GM18502 (cell line): ENCODE measurements around the gene ADAMTS3.

Experiments
- ATAC-seq: cut with Tn5 transposase; IDR thresholded peaks from one replicate; pipeline ENCODE4 v1.9.1; 2021; ENCODE audit warnings: mild to moderate bottlenecking; ENCODE audit not compliant: unreplicated experiment, poor library complexity

ADAMTS3 gene

GRCh38 chr4:72305620-72306019, 263.4 kb downstream of the ADAMTS3 start:
- ATAC-seq = no peak

DNA sequence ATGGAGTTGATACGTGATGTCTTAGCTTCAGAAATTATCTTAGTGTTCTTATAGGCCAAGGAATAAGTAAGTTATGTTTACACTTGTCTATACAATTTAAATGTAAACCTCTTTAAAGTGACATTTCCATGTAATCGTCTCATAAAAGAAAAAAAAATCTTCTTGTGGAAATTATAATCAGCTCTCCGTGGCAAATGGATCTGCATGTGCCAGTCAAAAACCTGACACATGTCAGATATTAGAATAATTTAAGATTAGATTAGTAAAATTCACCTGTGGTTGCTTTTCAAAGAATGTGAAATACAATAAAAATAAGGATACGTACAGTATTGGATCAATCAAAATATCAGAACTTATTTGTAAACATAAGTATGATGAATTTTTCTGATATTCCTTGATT, 263.9 kb downstream of the ADAMTS3 start:
- no peak for ATAC-seq

- peak; percentile 94 for ATAC-seq
Observed at GRCh38 chr4:72302981-72303704, 265.9 kb downstream of the ADAMTS3 start.

GRCh38 chr4:72301759-72302158, 267.3 kb downstream of the ADAMTS3 start:
- ATAC-seq = no peak

- no peak for ATAC-seq
Observed at GRCh38 chr4:72300126-72300525, 268.9 kb downstream of the ADAMTS3 start.

GRCh38 chr4:72295966-72296557, 273.0 kb downstream of the ADAMTS3 start:
- ATAC-seq = peak; percentile 74

DNA sequence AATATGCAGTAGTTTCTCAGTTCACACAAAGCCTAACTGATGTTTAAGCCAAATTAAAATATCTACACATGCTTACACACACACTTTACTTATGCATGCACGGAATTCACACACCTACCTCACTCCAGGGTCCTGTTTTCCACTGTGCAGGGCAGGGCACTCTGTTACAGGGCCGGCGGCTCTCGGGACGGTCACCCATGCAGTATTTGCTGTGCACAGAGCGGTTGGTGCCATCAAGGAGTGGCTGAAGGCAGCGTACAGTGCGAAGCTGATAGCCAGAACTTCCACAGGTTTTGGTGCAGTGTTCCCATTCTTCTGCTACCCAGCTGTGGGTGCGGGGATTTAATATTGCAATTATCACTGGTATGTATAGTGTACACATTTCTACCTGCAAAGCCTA, 278.3 kb downstream of the ADAMTS3 start:
- ATAC-seq = no peak

DNA sequence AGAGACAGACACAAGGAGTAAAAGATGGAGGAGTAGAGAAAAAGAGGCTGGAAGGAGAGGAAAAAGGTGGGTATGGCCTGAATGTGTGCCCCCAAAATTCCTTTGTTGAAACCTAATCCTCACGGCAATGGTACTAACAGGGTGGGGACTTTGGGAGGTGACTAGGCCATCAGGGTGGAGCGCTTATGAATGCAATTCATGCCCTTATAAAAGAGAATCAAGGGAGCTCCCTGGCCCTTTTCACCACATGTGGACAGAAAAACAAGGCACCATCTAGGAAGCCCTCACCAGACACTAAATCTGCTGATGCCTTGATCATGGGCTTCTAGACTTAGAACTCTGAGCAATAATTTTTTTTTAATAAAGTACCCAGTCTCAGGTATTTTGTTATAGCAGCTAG, 282.1 kb downstream of the ADAMTS3 start:
- no peak for ATAC-seq

DNA sequence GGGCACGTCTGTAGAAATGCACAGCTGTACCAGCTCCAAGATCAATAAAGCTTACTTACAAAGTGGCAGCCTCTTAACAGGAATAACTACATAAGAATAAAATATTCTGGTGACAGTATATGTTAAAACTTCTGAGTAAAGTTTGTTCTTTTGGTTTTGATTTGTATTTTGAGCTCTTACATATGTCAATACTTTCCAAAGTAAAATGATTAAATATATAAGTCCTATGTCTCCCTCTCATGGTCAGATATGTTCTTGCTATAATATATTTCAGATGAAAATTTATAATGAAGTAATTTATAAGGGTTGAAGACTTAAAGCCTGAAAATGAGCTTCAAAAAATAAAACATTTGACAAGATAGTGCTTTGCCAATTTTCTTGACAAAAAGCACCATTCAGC, 282.8 kb downstream of the ADAMTS3 start:
- no peak for ATAC-seq

DNA sequence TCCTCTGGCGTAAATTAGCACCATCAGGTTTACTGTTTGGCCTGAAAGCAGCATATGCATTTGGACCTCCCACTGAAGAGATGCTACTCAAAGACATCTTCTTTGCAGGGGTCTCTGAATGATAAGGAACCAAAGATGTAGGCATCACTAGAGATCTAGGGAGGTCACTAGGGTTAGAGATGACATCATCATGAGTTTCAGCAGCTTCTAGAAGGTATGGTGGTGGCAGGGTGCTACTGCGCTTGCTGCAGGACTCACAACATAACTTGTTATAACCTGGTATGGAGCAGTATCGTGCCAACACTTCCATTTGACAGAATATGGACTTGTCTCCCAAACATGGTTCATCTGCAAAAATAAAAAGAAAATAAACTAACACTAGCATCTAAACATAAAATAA, 285.7 kb downstream of the ADAMTS3 start:
- ATAC-seq = peak; percentile 64

GRCh38 chr4:72280252-72280651, 288.8 kb downstream of the ADAMTS3 start:
- no peak for ATAC-seq

GRCh38 chr4:72275381-72275780, 293.6 kb downstream of the ADAMTS3 start:
- ATAC-seq = no peak

DNA sequence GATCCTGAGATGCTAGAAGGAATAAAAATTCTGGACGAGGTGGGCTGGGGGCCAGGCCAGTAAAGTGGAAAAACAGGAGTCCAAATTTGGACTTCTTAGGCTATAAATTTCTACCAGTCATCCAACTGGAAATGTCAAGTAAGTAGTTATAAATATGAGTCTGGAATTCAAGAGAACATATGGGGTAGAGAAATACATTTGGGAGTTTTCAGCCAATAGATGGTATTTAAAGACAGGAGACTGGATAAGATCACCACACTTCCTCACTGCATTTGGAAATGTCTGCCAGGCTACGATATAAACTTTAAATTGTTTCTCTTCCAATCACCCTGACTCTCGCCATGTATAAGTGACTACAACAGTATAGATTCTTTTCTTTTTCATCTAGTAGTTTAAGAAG, 294.8 kb downstream of the ADAMTS3 start:
- no peak for ATAC-seq

- ATAC-seq = no peak
Observed at GRCh38 chr4:72255269-72255668, 313.8 kb downstream of the ADAMTS3 start.

DNA sequence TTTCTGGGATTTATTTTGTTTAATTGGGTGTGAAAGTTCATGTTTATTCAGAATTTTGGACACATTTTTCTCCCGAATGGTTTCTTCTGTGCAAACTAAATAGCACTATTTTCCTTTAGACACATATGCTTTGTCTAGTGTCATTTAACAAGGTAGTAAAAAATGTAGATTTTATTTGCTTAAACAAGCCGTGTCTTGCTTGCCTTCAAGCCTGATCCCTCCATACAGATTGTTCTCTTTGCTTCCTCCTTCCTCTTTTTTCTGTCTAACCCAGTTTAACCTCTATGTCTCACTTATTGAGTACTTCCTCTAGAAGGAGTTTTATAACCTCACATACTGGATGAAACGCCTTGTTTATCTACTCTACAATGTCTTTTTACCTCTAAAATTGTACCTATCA, 325.4 kb downstream of the ADAMTS3 start:
- ATAC-seq = no peak

DNA sequence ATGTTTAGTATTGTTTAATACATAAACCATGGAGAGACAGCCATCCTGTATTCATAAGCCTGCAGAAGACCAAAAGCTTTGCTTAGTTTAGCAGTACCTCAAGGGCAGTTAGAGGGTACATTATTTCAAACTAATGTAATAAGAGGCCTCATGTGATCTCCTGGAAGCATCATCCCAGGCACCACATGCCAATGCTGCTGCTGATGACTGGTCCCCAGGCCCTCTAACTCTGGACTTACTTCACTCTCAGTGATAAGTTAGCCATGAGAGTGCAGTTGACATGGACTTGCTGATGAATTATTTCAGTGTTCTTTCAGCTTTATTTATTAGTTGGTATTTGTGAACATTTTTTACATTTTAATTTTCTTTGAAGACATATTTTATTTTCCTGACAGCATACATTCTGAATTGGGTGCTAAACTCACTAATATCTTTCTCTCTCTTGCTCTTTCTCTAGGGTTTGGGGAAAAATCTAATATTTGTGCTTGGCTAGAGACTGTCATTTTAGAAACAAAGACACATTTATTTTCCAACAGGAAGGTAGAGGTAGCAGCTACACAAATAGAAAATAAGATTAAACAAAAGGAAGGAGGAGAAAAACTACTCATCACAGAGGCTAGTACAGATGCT, 329.4 kb downstream of the ADAMTS3 start:
- ATAC-seq = no peak
